Measurements from ENCODE around the gene BCL2L15. TPM values are rescaled to one million over a fixed set of nuclear protein-coding genes. Genes with fewer than 3 reads are reported as not detected.

The BCL2L15 gene
- total RNA-seq, 6 donors from 2014 or later, result 1.0 to 6.2 (median 1.7) TPM

DNA sequence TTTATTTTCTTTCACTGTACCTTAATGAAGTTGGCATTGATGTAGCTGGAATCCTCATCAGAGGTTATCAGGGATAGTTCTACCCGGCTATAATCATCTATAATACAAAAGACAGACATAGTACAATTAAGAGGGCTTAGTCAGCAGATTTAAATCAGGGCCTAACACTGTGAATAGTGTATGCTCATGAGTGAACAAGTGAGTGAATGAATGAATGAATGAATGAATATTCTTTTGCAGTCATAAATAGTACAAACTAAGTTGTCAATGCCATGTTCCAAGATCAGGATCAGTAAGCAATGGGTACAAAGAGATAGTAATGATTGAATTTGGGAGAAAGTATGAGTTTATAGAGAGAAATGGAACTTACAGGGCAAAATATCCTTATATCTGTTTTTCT, 28.4 kb downstream of the BCL2L15 start:
- H3K27ac ChIP-seq, result peak overlapping the region in 1 of 4 donors; percentile 14
- no peak for ATAC-seq (ENCODE audit: low FRiP score in 2 of 2)
- no peaks in the 10 kb centered on the region for H3K36me3 ChIP-seq
- H3K9me3 ChIP-seq, result no peaks in the 10 kb centered on the region
- no peaks in the 10 kb centered on the region for H3K27me3 ChIP-seq
- no peak overlapping the region for H3K4me3 ChIP-seq
- no peak for DNase-seq
- 81 to 93% methylated on average over 1 of the region's 1 CpG for WGBS, 2 donors
- peaks cover 0 to 4% (median 0%) of the 10 kb centered on the region in 4 donors for H3K4me1 ChIP-seq
- TF ChIP-seq POLR2A (IDR thresholded peaks at IDR 0.05), result no peak
- TF ChIP-seq, protein P1, sequence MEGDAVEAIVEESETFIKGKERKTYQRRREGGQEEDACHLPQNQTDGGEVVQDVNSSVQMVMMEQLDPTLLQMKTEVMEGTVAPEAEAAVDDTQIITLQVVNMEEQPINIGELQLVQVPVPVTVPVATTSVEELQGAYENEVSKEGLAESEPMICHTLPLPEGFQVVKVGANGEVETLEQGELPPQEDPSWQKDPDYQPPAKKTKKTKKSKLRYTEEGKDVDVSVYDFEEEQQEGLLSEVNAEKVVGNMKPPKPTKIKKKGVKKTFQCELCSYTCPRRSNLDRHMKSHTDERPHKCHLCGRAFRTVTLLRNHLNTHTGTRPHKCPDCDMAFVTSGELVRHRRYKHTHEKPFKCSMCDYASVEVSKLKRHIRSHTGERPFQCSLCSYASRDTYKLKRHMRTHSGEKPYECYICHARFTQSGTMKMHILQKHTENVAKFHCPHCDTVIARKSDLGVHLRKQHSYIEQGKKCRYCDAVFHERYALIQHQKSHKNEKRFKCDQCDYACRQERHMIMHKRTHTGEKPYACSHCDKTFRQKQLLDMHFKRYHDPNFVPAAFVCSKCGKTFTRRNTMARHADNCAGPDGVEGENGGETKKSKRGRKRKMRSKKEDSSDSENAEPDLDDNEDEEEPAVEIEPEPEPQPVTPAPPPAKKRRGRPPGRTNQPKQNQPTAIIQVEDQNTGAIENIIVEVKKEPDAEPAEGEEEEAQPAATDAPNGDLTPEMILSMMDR (IDR thresholded peaks at IDR 0.05), result no peak
- no peak for TF ChIP-seq EP300 (IDR thresholded peaks at IDR 0.05)
- TF ChIP-seq POLR2AphosphoS5 (IDR thresholded peaks at IDR 0.05), result no peak

DNA sequence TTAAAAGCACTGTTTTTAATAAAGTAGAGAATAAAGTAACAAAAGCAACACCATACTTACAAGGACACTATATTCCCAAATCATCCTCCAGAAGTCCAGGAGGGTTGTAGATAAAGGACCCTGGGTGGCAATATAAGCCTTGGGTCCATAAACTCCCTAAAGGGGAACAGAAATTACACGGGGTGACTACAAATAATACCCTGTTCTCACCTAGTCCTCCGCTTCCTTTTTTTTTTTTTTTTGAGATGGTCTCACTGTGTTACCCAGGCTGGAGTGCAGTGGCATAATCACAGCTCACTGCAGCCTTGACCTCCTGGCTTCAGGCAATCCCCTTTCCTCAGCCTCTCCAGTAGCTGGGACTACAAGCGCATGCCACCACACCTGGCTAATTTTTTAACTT, 29.0 kb downstream of the BCL2L15 start:
- 85 to 88% methylated on average over 3 of the region's 3 CpGs for WGBS, 2 donors

DNA sequence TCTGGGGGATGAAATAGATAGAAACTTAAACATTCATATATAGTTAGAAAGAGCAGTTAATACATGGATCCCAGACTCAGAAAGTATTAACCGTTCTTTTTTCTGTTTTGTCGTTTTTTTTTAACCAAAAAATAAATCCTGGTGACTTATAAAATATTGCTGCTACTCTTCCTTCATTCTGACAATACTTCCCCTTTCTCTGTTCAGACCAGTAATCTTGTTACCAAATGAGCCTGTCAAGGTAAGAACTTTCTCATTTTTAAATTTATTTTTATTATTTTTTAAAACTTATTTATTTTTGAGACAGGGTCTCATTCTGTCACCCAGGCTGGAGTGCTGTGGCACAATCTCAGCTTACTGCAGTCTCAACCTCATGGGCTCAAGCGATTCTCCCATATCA, 29.6 kb downstream of the BCL2L15 start:
- no peak for DNase-seq
- no peak overlapping the region for H3K4me3 ChIP-seq
- H3K9me3 ChIP-seq, result no peaks in the 10 kb centered on the region
- H3K27me3 ChIP-seq, result no peaks in the 10 kb centered on the region
- WGBS, 2 donors, result 67 to 77% methylated on average over 3 of the region's 3 CpGs
- H3K36me3 ChIP-seq, result no peaks in the 10 kb centered on the region
- peak overlapping the region in 1 of 4 donors; percentile 57 for H3K27ac ChIP-seq
- no peak for TF ChIP-seq EP300 (IDR thresholded peaks at IDR 0.05)
- no peak for TF ChIP-seq POLR2AphosphoS5 (IDR thresholded peaks at IDR 0.05)
- no peak for TF ChIP-seq POLR2A (IDR thresholded peaks at IDR 0.05)
- TF ChIP-seq, protein P1 (IDR thresholded peaks at IDR 0.05), result no peak
- H3K4me1 ChIP-seq, result peaks cover 0 to 4% (median 0%) of the 10 kb centered on the region in 4 donors
- no peak for ATAC-seq (ENCODE audit: low FRiP score in 2 of 2)

More for the DNA sequence above, 29.0 kb downstream of the BCL2L15 start:
- H3K36me3 ChIP-seq, result no peaks in the 10 kb centered on the region
- DNase-seq (no peak), ATAC-seq (ENCODE audit: low FRiP score in 2 of 2) (no peak)
- H3K27ac ChIP-seq, result peak overlapping the region in 1 of 4 donors; percentile 57
- H3K27me3 ChIP-seq, result no peaks in the 10 kb centered on the region
- H3K4me3 ChIP-seq, result no peak overlapping the region
- H3K9me3 ChIP-seq, result no peaks in the 10 kb centered on the region
- peaks cover 0 to 4% (median 0%) of the 10 kb centered on the region in 4 donors for H3K4me1 ChIP-seq
- TF ChIP-seq POLR2AphosphoS5 (IDR thresholded peaks at IDR 0.05), result no peak
- no peak for TF ChIP-seq POLR2A (IDR thresholded peaks at IDR 0.05)
- TF ChIP-seq, protein P1 (IDR thresholded peaks at IDR 0.05), result no peak
- TF ChIP-seq EP300 (IDR thresholded peaks at IDR 0.05), result no peak

DNA sequence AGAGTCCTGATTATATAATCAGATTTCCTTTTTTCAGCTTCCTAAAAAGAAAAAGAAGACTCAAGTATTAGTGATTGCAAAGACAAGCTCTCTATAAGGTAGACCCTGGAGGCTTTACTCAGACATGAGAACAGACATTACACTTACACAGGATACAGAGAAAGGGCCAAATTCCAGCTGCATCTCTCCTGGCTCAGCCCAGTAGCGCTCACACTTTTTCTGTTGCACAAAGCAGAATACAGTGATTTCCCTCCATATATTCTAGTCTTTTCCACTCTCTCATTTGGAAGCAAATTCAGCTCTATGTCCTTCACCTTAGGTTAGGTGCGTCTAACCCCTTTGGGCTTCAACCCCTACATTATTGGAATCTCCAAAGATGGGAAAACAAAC, 31.0 kb downstream of the BCL2L15 start:
- Histone ChIP-seq H3K36me3 (no peaks in the 10 kb centered on the region), H3K9me3 (no peaks in the 10 kb centered on the region), H3K4me1 (peaks cover 0 to 4% (median 0%) of the 10 kb centered on the region in 4 donors), H3K4me3 (no peak overlapping the region), H3K27ac (no peak overlapping the region), H3K27me3 (no peaks in the 10 kb centered on the region)
- WGBS, 2 donors, result 93 to 96% methylated on average over 2 of the region's 2 CpGs
- TF ChIP-seq POLR2AphosphoS5 (IDR thresholded peaks at IDR 0.05) (no peak), EP300 (IDR thresholded peaks at IDR 0.05) (no peak), POLR2A (IDR thresholded peaks at IDR 0.05) (no peak)
- TF ChIP-seq, protein P1 (IDR thresholded peaks at IDR 0.05), result no peak
- DNase-seq (no peak), ATAC-seq (ENCODE audit: low FRiP score in 2 of 2) (no peak)

Measured in upper lobe of left lung (tissue), 6 donors.